PFSK-1 (cell line): Measurements from ENCODE around the gene SELENOP.

ENCODE experiments used
- FOXP2 ChIP-seq: optimal IDR thresholded peaks from 2 replicates; pipeline ENCODE3; 2011; ENCODE audit warnings: borderline replicate concordance, control low read depth, inconsistent platforms; ENCODE audit not compliant: insufficient read depth; ENCODE audit errors: extremely low read length, extremely low read depth
- POLR2AphosphoS5 ChIP-seq: IDR thresholded peaks from 2 replicates; pipeline ENCODE4 v1.6.1; 2012; ENCODE audit warnings: low read depth, mild to moderate bottlenecking, control low read depth, low read length, moderate library complexity
- SIN3A ChIP-seq: IDR thresholded peaks from 2 replicates; pipeline ENCODE4 v1.6.1; 2012; ENCODE audit warnings: mild to moderate bottlenecking, low read length, moderate library complexity, borderline replicate concordance; ENCODE audit not compliant: insufficient read depth
- TAF1 ChIP-seq: IDR thresholded peaks from 2 replicates; pipeline ENCODE4 v1.6.1; 2012; ENCODE audit warnings: low read length, control low read depth, borderline replicate concordance; ENCODE audit not compliant: insufficient read depth
- TF ChIP-seq, protein P1 (sequence below), 2 experiments: IDR thresholded peaks; 2 replicates each; pipeline versions ENCODE4 v1.6.1 to v1.8.0; 2011 to 2012; ENCODE audit warnings: low read depth in 2 of 2, low read length in 2 of 2, control low read depth in 1 of 2, inconsistent platforms in 1 of 2, mild to moderate bottlenecking in 1 of 2, moderate library complexity in 1 of 2; ENCODE audit not compliant: insufficient read depth in 1 of 2

SELENOP gene

DNA sequence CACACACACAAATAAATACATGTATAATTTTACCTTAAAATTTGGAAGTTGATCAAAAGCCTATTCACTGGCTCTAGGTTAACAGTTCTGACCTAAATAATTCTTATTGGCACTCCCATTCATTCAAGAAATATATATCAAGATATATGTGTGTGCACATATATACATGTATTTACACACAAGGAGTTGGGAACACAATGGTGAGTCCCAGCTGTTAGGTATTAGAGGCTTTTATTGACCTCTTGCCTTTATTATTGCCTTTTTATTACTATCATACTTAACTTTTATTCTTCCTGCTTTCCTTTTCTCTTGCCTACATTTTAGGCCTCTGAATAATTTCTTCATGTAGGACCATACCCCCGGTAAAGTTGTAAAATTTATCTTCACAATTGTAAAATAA is 30.1 kb downstream of the SELENOP start:
- TF ChIP-seq POLR2AphosphoS5 (no peak), FOXP2 (no peak), SIN3A (no peak), TAF1 (no peak)
- TF ChIP-seq, protein P1, sequence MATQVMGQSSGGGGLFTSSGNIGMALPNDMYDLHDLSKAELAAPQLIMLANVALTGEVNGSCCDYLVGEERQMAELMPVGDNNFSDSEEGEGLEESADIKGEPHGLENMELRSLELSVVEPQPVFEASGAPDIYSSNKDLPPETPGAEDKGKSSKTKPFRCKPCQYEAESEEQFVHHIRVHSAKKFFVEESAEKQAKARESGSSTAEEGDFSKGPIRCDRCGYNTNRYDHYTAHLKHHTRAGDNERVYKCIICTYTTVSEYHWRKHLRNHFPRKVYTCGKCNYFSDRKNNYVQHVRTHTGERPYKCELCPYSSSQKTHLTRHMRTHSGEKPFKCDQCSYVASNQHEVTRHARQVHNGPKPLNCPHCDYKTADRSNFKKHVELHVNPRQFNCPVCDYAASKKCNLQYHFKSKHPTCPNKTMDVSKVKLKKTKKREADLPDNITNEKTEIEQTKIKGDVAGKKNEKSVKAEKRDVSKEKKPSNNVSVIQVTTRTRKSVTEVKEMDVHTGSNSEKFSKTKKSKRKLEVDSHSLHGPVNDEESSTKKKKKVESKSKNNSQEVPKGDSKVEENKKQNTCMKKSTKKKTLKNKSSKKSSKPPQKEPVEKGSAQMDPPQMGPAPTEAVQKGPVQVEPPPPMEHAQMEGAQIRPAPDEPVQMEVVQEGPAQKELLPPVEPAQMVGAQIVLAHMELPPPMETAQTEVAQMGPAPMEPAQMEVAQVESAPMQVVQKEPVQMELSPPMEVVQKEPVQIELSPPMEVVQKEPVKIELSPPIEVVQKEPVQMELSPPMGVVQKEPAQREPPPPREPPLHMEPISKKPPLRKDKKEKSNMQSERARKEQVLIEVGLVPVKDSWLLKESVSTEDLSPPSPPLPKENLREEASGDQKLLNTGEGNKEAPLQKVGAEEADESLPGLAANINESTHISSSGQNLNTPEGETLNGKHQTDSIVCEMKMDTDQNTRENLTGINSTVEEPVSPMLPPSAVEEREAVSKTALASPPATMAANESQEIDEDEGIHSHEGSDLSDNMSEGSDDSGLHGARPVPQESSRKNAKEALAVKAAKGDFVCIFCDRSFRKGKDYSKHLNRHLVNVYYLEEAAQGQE (IDR thresholded peaks at IDR 0.05; ENCODE audit: insufficient read depth in 1 of 2, low read depth in 2 of 2, low read length in 2 of 2), result no peak

DNA sequence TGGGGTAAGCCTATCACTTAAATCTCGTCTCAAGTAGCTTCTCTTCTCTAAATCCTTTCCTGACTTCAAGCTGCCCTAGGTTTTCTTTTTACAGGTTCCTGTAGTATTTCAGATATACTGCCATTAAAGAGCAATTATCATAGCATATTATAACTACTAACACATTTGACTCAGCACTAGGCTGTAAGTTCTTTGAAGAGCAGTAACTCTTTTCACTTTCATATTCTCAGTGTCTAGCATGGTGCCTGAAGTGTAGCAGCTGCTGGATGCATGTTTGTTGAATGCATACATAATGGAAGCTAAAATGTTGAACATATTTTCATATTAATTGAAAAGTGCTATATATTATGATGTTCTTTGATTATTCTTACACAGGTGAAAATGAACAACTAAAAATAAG is 32.6 kb downstream of the SELENOP start:
- TF ChIP-seq, protein P1 (IDR thresholded peaks at IDR 0.05; ENCODE audit: insufficient read depth in 1 of 2, low read depth in 2 of 2, low read length in 2 of 2), result no peak
- TF ChIP-seq POLR2AphosphoS5 (no peak), FOXP2 (no peak)

DNA sequence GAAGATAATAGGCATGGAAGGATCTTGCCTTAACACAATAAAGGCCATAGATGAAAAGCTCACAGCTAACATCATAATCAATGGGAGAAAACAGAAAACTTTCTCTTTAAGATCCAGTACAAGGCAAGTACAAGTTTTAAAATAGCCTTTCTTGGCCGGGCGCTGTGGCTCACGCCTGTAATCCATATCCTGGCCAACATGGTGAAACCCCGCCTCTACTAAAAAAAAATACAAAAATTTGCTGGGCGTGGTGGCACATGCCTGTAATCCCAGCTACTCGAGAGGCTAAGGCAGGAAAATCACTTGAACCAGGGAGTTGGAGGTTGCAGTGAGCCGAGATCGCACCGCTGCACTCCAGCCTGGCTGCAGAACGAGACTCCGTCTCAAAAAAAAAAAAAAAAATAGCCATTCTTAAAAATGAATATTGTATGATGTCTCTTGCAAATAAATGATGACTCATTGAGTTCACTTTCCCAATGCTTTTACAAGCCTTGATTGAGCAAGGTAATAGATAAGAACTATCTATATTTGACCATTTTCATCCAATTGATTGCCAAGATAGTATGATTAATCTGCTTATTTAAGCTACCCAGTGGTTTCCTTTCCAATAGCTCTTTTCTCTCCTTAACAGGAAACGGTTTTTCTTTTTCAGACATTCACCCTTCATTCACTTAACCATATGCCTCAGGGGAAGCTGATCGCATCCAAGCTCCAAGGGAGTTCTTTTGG is 39.3 kb downstream of the SELENOP start:
- TF ChIP-seq FOXP2, result no peak

DNA sequence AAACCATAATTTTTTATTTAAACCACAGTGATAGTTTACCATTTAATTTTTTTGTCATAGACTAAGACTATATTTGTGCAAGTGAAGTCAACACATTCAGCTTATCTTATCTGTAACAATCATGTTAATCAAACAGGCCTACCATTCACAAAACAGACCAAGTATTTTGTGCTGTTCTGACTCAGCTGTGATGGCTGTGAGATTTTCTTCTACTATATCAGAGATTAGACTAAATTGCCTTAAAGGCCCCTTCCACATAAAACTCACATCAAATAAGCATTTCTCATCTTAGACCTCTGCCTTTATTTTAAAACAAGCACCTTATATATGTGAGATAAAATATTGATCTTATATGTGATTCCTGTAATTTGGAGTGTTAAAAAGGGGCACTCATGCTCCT is 41.7 kb downstream of the SELENOP start:
- TF ChIP-seq POLR2AphosphoS5 (no peak), TAF1 (no peak), SIN3A (no peak), FOXP2 (no peak)
- TF ChIP-seq, protein P1 (IDR thresholded peaks at IDR 0.05; ENCODE audit: insufficient read depth in 1 of 2, low read depth in 2 of 2, low read length in 2 of 2), result no peak

DNA sequence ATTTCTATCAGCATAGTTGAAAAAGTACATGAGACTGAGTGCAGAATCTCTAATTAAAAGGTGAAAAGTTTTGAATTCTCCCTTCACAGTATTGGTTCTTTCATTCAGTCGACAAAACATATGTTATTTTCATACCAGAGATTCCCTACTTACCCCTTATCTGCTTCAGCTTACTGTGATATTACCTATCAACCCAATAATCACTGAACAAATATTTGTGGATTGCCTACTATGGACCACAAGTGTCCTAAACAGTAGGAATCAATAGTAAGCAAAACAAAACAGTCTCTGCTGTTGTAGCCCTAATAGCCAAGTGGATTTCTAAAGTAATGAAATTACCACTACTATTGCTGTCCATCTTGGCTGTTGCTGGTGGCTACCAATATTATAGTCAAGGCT is 43.6 kb downstream of the SELENOP start:
- TF ChIP-seq TAF1, result no peak
- TF ChIP-seq SIN3A, result no peak
- TF ChIP-seq, protein P1 (IDR thresholded peaks at IDR 0.05; ENCODE audit: insufficient read depth in 1 of 2, low read depth in 2 of 2, low read length in 2 of 2), result no peak
- no peak for TF ChIP-seq FOXP2
